GM12875 (cell line): ENCODE measurements around the gene SERTAD3.

Experiments used
- H3K4me3 ChIP-seq: one replicate; pipeline ENCODE4 v1.5.1; 2011; ENCODE audit warnings: low read depth, low read length, control low read depth
- CTCF ChIP-seq: IDR thresholded peaks from 2 replicates; pipeline ENCODE4 v1.5.1; 2011; ENCODE audit warnings: low read depth, mild to moderate bottlenecking, control low read depth, inconsistent platforms, low read length, moderate library complexity, borderline replicate concordance; ENCODE audit not compliant: insufficient read depth

The SERTAD3 gene

DNA sequence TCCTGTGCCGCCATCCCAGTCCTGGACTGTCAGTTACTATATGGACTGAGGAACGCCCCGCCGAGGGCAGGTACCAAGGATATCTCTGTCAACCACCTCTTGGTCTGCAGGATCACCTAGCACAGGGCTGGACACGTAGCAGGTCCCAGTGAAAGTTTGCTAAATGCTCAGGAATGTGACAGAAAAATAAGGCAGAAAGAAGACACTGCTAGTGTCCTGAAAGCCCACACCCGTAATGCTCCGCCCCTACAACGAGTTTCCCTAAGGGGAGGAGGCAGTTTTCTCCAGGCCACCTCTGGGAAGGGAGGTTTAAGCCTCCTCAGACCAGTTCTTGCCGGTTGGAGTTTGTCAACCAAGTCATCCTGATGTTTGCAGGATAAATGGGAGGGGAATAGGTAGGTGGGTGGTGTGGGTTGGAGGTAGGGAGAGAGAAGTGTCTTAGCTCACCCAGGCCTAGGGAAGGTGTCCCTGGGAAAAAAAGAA, 1.7 kb upstream of the SERTAD3 start:
- no peak for TF ChIP-seq CTCF
- H3K4me3 ChIP-seq, result no peak overlapping the region

- TF ChIP-seq CTCF, result peak; percentile 37; the same call in 1 of the 2 replicates
- H3K4me3 ChIP-seq, result peak overlapping the region; percentile 75
These were observed 734 bp upstream of the SERTAD3 start for GRCh38 chr19:40444825-40445312.

GRCh38 chr19:40443131-40443999, 770 bp downstream of the SERTAD3 start:
- no peak for TF ChIP-seq CTCF
- peak overlapping the region; percentile 75 for H3K4me3 ChIP-seq

DNA sequence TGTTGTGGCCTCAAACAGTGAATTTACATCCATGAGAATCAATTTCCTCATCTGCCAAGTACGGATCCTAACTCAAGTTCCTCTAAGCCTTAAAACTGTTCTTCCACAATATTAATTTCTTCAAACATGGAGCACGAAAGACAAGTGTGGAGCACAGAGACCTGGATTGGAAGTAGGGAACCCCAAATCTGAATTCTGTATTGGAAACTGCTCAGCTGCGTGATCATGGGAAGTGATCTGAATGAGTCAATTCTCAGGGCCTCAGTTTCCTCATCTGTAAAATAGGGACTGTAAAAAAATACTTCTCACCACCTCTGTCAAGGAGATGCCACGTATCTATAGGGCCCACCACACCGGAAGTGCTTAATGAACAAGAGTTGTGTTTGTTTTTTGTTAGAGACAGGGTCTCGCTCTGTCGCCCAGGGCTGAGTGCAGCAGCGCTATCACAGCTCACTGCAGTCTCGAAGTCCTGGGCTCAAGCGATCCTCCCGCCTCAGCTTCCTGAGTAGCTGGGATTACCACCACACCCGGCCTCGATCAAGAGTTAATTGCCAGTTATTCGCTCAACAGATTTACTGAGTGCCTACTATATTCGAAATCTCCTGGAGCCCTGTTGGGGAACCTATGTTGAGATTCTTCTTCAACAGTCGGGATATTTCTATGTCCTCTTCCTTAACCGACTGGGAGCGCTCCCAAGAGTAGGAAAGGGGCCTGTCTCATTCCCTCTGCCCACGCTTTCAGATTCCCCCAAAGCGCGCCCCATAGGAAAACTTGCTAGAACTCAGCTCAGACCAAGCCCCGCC, 1.6 kb downstream of the SERTAD3 start:
- TF ChIP-seq CTCF, result no peak
- H3K4me3 ChIP-seq, result peak overlapping the region; percentile 45

DNA sequence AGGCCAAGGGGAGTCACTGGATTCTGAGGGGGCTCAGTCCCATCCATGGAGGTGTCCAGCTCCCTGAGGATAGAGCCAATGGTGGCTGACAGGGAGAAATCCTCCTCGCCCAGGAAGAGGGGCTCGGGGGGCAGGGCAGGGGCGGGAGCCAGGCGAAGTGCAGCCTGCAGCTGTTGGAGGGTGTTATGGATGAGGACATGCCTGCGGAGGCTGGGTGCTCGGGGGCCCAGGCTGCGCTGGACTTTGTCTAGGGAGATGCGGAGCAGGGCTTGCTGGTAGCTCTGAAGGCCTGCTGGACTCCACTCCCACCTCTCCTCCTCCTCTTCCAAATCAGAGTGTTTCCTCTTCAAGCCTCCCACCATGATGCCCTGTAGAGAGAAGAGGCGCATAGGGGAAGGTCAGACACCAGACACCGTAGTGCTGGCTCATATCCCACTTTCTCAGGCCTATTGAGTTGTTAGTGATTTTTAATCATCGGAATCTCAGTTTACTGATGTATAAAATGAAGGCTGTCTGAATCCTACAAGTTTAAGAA, 2.3 kb downstream of the SERTAD3 start:
- TF ChIP-seq CTCF, result no peak
- H3K4me3 ChIP-seq, result no peak overlapping the region

DNA sequence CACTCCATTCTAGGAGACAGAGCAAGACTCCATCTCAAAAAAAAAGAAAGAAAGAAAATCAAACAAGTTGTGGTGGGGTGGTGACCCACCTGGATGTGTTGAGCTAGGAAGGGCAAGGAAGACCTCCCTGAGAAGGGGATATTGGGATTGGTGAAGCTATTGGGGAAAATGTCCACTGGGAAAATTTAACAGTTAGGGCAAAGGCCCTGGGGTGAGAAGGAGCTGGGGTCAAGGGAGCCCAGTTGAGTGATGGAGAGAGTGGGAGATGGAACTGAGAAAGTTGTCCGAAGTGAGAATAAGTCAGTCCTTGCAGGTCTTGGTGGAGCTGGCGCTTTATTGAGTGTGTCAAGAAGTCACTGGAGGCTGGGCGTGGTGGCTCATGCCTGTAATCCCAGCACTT, 5.9 kb downstream of the SERTAD3 start:
- no peak for TF ChIP-seq CTCF
- no peak overlapping the region for H3K4me3 ChIP-seq
